GM12878 (cell line): ENCODE data around the gene NPBWR2. TPM values are rescaled to one million over a fixed set of nuclear protein-coding genes. Genes with fewer than 3 reads are reported as not detected.
A peak's percentile ranks its signal among the peaks of the same experiment; 100 is the strongest.

ENCODE experiments used
- ATAC-seq: fragments of 200-7000 bp; cut with Tn5 transposase; 3 replicates; pipeline ENCODE4 v1.9.1; 2020; ENCODE audit warnings: mild to moderate bottlenecking, moderate library complexity
- BruUV-seq: library from RNA; stranded (reverse); fragments of 400-500 nt; replicated peaks from 2 replicates; lab custom pipeline; 2021; lab: Mats Ljungman, UMichigan
- CTCF ChIA-PET: fragments of 300-600 bp; sonication (Branson Sonifier 250); formaldehyde crosslinking; extraction: SDS; loops from one replicate; lab custom pipeline; 2021; ENCODE audit warnings: inconsistent platforms; lab: Yijun Ruan, JAX
- POLR2A ChIA-PET: fragments of 350-600 bp; formaldehyde crosslinking; extraction: SDS; loops from one replicate; lab custom pipeline; 2021; ENCODE audit warnings: inconsistent platforms; lab: Charles Lee
- RAD21 ChIA-PET: fragments of 300-600 bp; sonication (Branson Sonifier 250); formaldehyde crosslinking; loops from one replicate; lab custom pipeline; 2023; ENCODE audit warnings: antibody characterized with exemption; ENCODE audit not compliant: unreplicated experiment; lab: Charles Lee
- SMC1A ChIA-PET: fragments of 300-600 bp; sonication (Branson Sonifier 250); formaldehyde crosslinking; loops from one replicate; lab custom pipeline; 2023; ENCODE audit not compliant: unreplicated experiment, uncharacterized antibody; lab: Charles Lee
- DNase-seq: peaks from one replicate; pipeline ENCODE4 v3.0.0-alpha.2; 2011; ENCODE audit warnings: low read depth, low spot score
- FAIRE-seq: peaks from 3 replicates; lab custom pipeline; 2011; peaks lifted over from hg19 to GRCh38; lab: Jason Lieb, UNC
- H2AFZ ChIP-seq: 2 replicates; pipeline ENCODE4 v1.6.0; 2011; ENCODE audit warnings: low read depth, low read length, control low read depth; ENCODE audit not compliant: control insufficient read depth
- H3K27ac ChIP-seq: 2 replicates; pipeline ENCODE4 v1.5.1; 2011; ENCODE audit warnings: control low read depth; ENCODE audit not compliant: control insufficient read depth, insufficient read depth
- H3K27me3 ChIP-seq, 2 experiments: replicated peaks in 1 of 2; 2 replicates each; pipeline versions ENCODE4 v1.6.0 to v1.6.1; 2011; ENCODE audit warnings: low read length in 1 of 2; ENCODE audit not compliant: control insufficient read depth in 2 of 2, insufficient read depth in 2 of 2
- H3K36me3 ChIP-seq, 2 experiments: 2 replicates each; pipeline ENCODE4 v1.5.1; 2011; ENCODE audit warnings: low read length in 1 of 2; ENCODE audit not compliant: control insufficient read depth in 2 of 2, insufficient read depth in 2 of 2
- H3K4me1 ChIP-seq: 2 replicates; pipeline ENCODE4 v1.6.1; 2011; ENCODE audit warnings: mild to moderate bottlenecking, low read length, moderate library complexity, mixed read lengths; ENCODE audit not compliant: control insufficient read depth, insufficient read depth
- H3K4me2 ChIP-seq: 2 replicates; pipeline ENCODE4 v1.6.0; 2011; ENCODE audit warnings: control low read depth; ENCODE audit not compliant: control insufficient read depth, insufficient read depth
- H3K4me3 ChIP-seq: fragments of 200-600 bp; sonication (generic); 2 replicates; pipeline ENCODE4 v1.5.1; 2016
- H3K79me2 ChIP-seq: 2 replicates; pipeline ENCODE4 v1.6.0; 2011; ENCODE audit warnings: low read length; ENCODE audit not compliant: control insufficient read depth, insufficient read depth
- H3K9ac ChIP-seq: 2 replicates; pipeline ENCODE4 v1.8.0; 2011; ENCODE audit warnings: low read length, control low read depth, mixed read lengths; ENCODE audit not compliant: control insufficient read depth, insufficient read depth
- H3K9me3 ChIP-seq: replicated peaks from 3 replicates; pipeline ENCODE4 v1.5.1; 2011; ENCODE audit warnings: mild to moderate bottlenecking, low read length; ENCODE audit not compliant: control insufficient read depth, insufficient read depth
- H4K20me1 ChIP-seq: 2 replicates; pipeline ENCODE4 v1.6.0; 2011; ENCODE audit not compliant: control insufficient read depth, insufficient read depth
- HDAC6 ChIP-seq: fragments of 200-600 bp; sonication (generic); IDR thresholded peaks from one replicate; pipeline ENCODE4 v1.8.0; 2017; ENCODE audit warnings: antibody characterized with exemption; ENCODE audit not compliant: unreplicated experiment
- IKZF2 ChIP-seq, 2 experiments: fragments of 450-650 bp; IDR thresholded peaks; 2 replicates each; pipeline ENCODE4 v1.6.1; 2017; ENCODE audit warnings: mild to moderate bottlenecking in 2 of 2, moderate library complexity in 2 of 2
- RAD21 ChIP-seq: IDR thresholded peaks from 2 replicates; pipeline ENCODE4 v1.6.1; 2011; ENCODE audit warnings: mild to moderate bottlenecking, low read depth, low read length, moderate library complexity; ENCODE audit not compliant: insufficient read depth
- RAD51 ChIP-seq: fragments of 450-650 bp; IDR thresholded peaks from 2 replicates; pipeline ENCODE4 v1.6.1; 2016; ENCODE audit warnings: moderate library complexity, mild to moderate bottlenecking, inconsistent platforms
- SMC3 ChIP-seq: IDR thresholded peaks from 2 replicates; pipeline ENCODE4 v1.6.1; 2011; ENCODE audit warnings: low read length, improper control_type of control experiment, borderline replicate concordance
- WGBS: methylation state at CpG from one replicate; pipeline ENCODE4 v1.1.6; 2016; ENCODE audit warnings: low lambda C conversion rate; ENCODE audit not compliant: insufficient replicate concordance, insufficient coverage; ENCODE audit errors: missing lambda C conversion rate; 5-methylcytosine and 5-hydroxymethylcytosine counted together
- in situ Hi-C: fragments of 300-500 bp; cut with MboI; formaldehyde crosslinking; loops from 9 replicates; pipeline ENCODE4 v1.14.3; 2018; ENCODE audit warnings: mixed read lengths
- intact Hi-C: fragments of 100-400 bp; cut with micrococcal nuclease; formaldehyde crosslinking; loops from one replicate; pipeline ENCODE4 v1.14.2; 2022; ENCODE audit not compliant: unreplicated experiment
- polyA plus RNA-seq, 11 experiments: library from polyadenylated mRNA; depleted of rRNA in 4 of 11; unstranded in 6 of 11; stranded (reverse) in 5 of 11; fragments of >200 nt; fragmentation: Nextera tagmentation in 4 of 11; fragmentation: Illumina TruSeq in 1 of 11; extraction: Ambion mirVana in 4 of 11; extraction: Trizol in 1 of 11; gene quantifications; 1 replicate in 1 of 11; 2 replicates in 10 of 11; pipeline versions ENCODE4 v1.2.1 to v1.2.3, GENCODE V29; 2011 to 2016; ENCODE audit warnings: inconsistent platforms in 2 of 11, missing spikeins in 2 of 11, low read depth in 1 of 11
- total RNA-seq, 4 experiments: library from RNA; depleted of rRNA in 3 of 4; stranded (reverse); fragments of >200 nt in 3 of 4; fragmentation: Illumina TruSeq in 1 of 4; extraction: Trizol in 1 of 4; gene quantifications; 2 replicates each; pipeline versions ENCODE4 v1.2.1 to v1.2.3, GENCODE V29; 2013 to 2021
- TF ChIP-seq, protein P1 (sequence below), 3 experiments: IDR thresholded peaks in 2 of 3; conservative IDR thresholded peaks in 1 of 3; 2 replicates each; pipeline ENCODE4 v1.5.1; 2011; ENCODE audit warnings: low read depth in 3 of 3, low read length in 3 of 3, mild to moderate bottlenecking in 3 of 3, control low read depth in 2 of 3, moderate library complexity in 2 of 3, inconsistent platforms in 1 of 3, mixed read lengths in 1 of 3; ENCODE audit not compliant: control insufficient read depth in 2 of 3, insufficient read depth in 1 of 3; ENCODE audit errors: extremely low read depth in 1 of 3

NPBWR2 gene
- total and polyA plus RNA-seq, 10 of the 15 experiments (the other 5 are each of a cell fraction or from before 2014, with no cell fraction given), result not detected

DNA sequence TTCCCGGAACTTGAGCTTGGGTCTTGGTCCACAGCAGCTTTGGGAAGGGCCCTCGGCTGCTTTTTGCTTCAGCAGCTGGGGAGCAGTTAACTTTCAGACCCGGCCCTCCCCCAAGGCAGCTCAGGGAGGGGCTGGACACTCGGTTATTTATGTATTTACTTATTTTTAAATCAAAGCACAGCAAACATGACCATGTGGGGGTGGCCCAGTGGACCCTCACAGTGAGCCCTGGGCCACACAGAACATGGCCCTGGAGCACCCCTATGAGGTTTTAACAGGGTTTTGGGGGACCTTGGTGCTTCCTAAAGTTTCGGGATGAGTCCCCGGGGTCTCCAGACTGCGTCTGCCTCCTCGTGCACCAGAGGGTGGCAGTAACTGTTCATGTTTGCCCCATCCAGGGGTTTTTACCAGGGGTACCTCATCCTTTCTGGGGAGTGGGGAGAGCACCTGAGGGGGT is 26.6 kb upstream of the NPBWR2 start:
- ChIA-PET RAD21 (no interaction called here), CTCF (no interaction called here), POLR2A (no interaction called here), SMC1A (no interaction called here)
- FAIRE-seq, result no peak
- Histone ChIP-seq H3K4me1 (no peaks in the 10 kb centered on the region), H3K36me3 (no peaks in the 10 kb centered on the region), H3K9me3 (no peaks in the 10 kb centered on the region), H3K4me2 (no peak overlapping the region), H3K27ac (no peak overlapping the region), H3K27me3 (no peaks in the 10 kb centered on the region; a peak in 2 of 4 replicates), H3K9ac (no peak overlapping the region), H3K4me3 (no peak overlapping the region), H4K20me1 (no peaks in the 10 kb centered on the region), H3K79me2 (no peaks in the 10 kb centered on the region), H2AFZ (no peak overlapping the region)
- TF ChIP-seq, protein P1, sequence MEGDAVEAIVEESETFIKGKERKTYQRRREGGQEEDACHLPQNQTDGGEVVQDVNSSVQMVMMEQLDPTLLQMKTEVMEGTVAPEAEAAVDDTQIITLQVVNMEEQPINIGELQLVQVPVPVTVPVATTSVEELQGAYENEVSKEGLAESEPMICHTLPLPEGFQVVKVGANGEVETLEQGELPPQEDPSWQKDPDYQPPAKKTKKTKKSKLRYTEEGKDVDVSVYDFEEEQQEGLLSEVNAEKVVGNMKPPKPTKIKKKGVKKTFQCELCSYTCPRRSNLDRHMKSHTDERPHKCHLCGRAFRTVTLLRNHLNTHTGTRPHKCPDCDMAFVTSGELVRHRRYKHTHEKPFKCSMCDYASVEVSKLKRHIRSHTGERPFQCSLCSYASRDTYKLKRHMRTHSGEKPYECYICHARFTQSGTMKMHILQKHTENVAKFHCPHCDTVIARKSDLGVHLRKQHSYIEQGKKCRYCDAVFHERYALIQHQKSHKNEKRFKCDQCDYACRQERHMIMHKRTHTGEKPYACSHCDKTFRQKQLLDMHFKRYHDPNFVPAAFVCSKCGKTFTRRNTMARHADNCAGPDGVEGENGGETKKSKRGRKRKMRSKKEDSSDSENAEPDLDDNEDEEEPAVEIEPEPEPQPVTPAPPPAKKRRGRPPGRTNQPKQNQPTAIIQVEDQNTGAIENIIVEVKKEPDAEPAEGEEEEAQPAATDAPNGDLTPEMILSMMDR (IDR thresholded peaks at IDR 0.05 in 2 of 3, conservative IDR thresholded peaks at IDR 0.05 in 1 of 3; ENCODE audit: control insufficient read depth in 2 of 3, extremely low read depth in 1 of 3, insufficient read depth in 1 of 3, low read depth in 3 of 3, low read length in 3 of 3), result peak; percentile 7 to 12 (median 12); a peak in 2 of 6 replicates
- no peak for TF ChIP-seq HDAC6
- peak; percentile 36 for TF ChIP-seq RAD21
- ATAC-seq, result peak; percentile 23
- WGBS, result 13% methylated on average over 8 of the region's 8 CpGs
- BruUV-seq, result no TSS peak
- DNase-seq, result no peak
- in situ Hi-C loops, result no loop called here
- intact Hi-C loops, result no loop called here

DNA sequence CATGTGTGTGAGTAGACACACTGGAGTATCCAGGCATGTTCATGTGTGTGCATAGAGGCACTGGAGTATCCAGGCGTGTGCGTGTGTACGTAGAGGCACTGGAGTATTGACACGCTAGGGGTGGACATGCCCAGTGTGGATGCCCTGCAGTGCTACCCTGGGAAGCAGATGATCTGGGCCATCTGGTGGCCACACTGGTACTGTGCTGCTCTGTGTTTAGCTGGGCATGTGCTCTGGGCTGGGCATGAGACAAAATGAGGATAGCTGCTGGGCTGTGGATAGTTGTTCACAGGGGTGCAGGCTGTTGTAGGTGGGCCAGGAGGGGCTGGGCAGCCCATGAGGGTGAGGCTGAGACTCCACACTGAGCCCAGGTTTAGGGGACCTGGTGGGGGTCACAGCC is 24.0 kb upstream of the NPBWR2 start:
- ATAC-seq, result peak; percentile 63
- FAIRE-seq, result no peak
- Histone ChIP-seq H3K79me2 (no peaks in the 10 kb centered on the region), H3K9me3 (no peaks in the 10 kb centered on the region), H3K36me3 (no peaks in the 10 kb centered on the region), H3K4me3 (no peak overlapping the region), H3K4me1 (no peaks in the 10 kb centered on the region), H2AFZ (no peak overlapping the region), H3K4me2 (no peak overlapping the region), H3K27ac (no peak overlapping the region), H3K9ac (no peak overlapping the region), H3K27me3 (no peaks in the 10 kb centered on the region; a peak in 1 of 4 replicates), H4K20me1 (no peaks in the 10 kb centered on the region)
- RAD21 ChIA-PET, result no interaction called here
- no peak for TF ChIP-seq RAD51
- TF ChIP-seq, protein P1 (IDR thresholded peaks at IDR 0.05 in 2 of 3, conservative IDR thresholded peaks at IDR 0.05 in 1 of 3; ENCODE audit: control insufficient read depth in 2 of 3, extremely low read depth in 1 of 3, insufficient read depth in 1 of 3, low read depth in 3 of 3, low read length in 3 of 3), result peak in 2 of 3 experiments; percentile 7 to 18; a peak in 3 of 6 replicates
- no peak for TF ChIP-seq IKZF2 (IDR thresholded peaks at IDR 0.05)
- TF ChIP-seq SMC3, result 0 out of 2 replicates have a peak, but pooled peaks have one; percentile 14
- intact Hi-C loops (no loop called here), in situ Hi-C loops (no loop called here)
- SMC1A ChIA-PET, result no interaction called here
- CTCF ChIA-PET, result no interaction called here
- 56% methylated on average over 4 of the region's 4 CpGs for WGBS
- no TSS peak for BruUV-seq
- no peak for DNase-seq
- POLR2A ChIA-PET, result no interaction called here
